Stimulated activated CD4-positive, alpha-beta T cell treated with anti-CD3 and anti-CD28 coated beads, TNF-alpha, amount 100 ng/mL, for 48 hours (primary cell): ENCODE data around the gene UPP1.
A peak's percentile ranks its signal among the peaks of the same experiment; 100 is the strongest.

Source experiments
- DNase-seq, 3 donors: peaks; one replicate each; pipeline ENCODE4 v3.0.0-alpha.2; 2020; ENCODE audit warnings: low read depth in 3 of 3

UPP1 gene

GRCh38 chr7:48085942-48086341 is 3.1 kb upstream of the UPP1 start:
- no peak for DNase-seq

- no peak for DNase-seq
These were observed 1.7 kb upstream of the UPP1 start for GRCh38 chr7:48087349-48087748.

GRCh38 chr7:48088559-48089045 is 463 bp upstream of the UPP1 start:
- peak in 1 of 3 donors; percentile 78 for DNase-seq

GRCh38 chr7:48090095-48090805 is 1.2 kb downstream of the UPP1 start:
- DNase-seq: no peak

GRCh38 chr7:48091506-48092433 is 2.7 kb downstream of the UPP1 start:
- no peak for DNase-seq

- no peak for DNase-seq
These were observed 5.8 kb downstream of the UPP1 start for GRCh38 chr7:48094861-48095293.

GRCh38 chr7:48096273-48096672 is 7.2 kb downstream of the UPP1 start:
- DNase-seq: no peak

GRCh38 chr7:48097521-48098231 is 8.6 kb downstream of the UPP1 start:
- no peak for DNase-seq

- no peak for DNase-seq
These were observed 9.8 kb downstream of the UPP1 start for GRCh38 chr7:48098846-48099245.

- no peak for DNase-seq
These were observed 10.7 kb downstream of the UPP1 start for GRCh38 chr7:48099781-48100180.

GRCh38 chr7:48101352-48101751 is 12.3 kb downstream of the UPP1 start:
- DNase-seq: no peak

GRCh38 chr7:48101968-48102367 is 12.9 kb downstream of the UPP1 start:
- DNase-seq: no peak

GRCh38 chr7:48102530-48102929 is 13.5 kb downstream of the UPP1 start:
- no peak for DNase-seq

GRCh38 chr7:48105045-48105444 is 16.0 kb downstream of the UPP1 start:
- no peak for DNase-seq

GRCh38 chr7:48106906-48107659 is 18.0 kb downstream of the UPP1 start:
- no peak for DNase-seq

- DNase-seq: no peak
These were observed 18.9 kb downstream of the UPP1 start for GRCh38 chr7:48107926-48108472.

GRCh38 chr7:48108959-48109847 is 20.1 kb downstream of the UPP1 start:
- DNase-seq: no peak

- peak; percentile 72 to 81 (median 81) for DNase-seq
These were observed 21.0 kb downstream of the UPP1 start for GRCh38 chr7:48109848-48110663.

- no peak for DNase-seq
These were observed 21.8 kb downstream of the UPP1 start for GRCh38 chr7:48110868-48111267.
